Stimulated activated CD8-positive, alpha-beta memory T cell treated with anti-CD3 and anti-CD28 coated beads, Interleukin-4, amount 100 ng/mL, for 48 hours (primary cell): Measurements from ENCODE around the gene SNX15.
A peak's percentile ranks its signal among the peaks of the same experiment; 100 is the strongest.
"Not testable (repeated sequence)": the region's sequence is repeated elsewhere in the genome, so short reads cannot be mapped to it uniquely, and the experiment has no call there.

Experiments
- DNase-seq: peaks from one replicate; pipeline ENCODE4 v3.0.0-alpha.2; 2020

SNX15 gene

GRCh38 chr11:65027213-65028067, at the start of gene SNX15:
Gene SNX15, plus strand, starts transcription at chr11:65027439. Its CDS starts 99 bp downstream, at chr11:65027538.
- peak; percentile 93 for DNase-seq

GRCh38 chr11:64983339-64983738, 43.9 kb upstream of the SNX15 start:
- not testable (repeated sequence) for DNase-seq

- no peak for DNase-seq
Measured at GRCh38 chr11:64987998-64988854, 39.0 kb upstream of the SNX15 start.

- no peak for DNase-seq
Measured at GRCh38 chr11:64989416-64989815, 37.8 kb upstream of the SNX15 start.

- DNase-seq = no peak
Measured at GRCh38 chr11:64990222-64990923, 36.9 kb upstream of the SNX15 start.

DNA sequence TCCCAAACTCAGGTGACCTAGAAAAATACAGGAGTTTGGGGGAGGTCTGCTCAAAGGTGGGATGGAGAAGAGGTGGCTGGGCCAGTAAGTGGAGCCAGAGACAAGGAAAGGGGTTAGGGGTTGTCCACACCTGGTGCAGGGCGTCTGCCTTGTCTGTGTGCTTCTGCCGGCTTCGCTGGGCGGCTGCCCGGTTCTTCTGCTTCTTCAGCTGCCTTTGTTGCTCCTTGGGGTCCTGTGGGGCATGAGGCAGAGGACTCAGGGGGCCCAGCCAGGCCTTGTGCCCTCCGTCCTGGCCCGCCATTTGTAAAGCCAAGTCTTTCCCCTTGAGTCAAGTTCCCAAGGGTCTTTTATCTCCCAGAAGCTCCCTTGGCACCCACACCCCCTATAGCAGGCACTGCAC, 32.9 kb upstream of the SNX15 start:
- no peak for DNase-seq

- DNase-seq = no peak
Measured at GRCh38 chr11:64996327-64996709, 30.9 kb upstream of the SNX15 start.

DNA sequence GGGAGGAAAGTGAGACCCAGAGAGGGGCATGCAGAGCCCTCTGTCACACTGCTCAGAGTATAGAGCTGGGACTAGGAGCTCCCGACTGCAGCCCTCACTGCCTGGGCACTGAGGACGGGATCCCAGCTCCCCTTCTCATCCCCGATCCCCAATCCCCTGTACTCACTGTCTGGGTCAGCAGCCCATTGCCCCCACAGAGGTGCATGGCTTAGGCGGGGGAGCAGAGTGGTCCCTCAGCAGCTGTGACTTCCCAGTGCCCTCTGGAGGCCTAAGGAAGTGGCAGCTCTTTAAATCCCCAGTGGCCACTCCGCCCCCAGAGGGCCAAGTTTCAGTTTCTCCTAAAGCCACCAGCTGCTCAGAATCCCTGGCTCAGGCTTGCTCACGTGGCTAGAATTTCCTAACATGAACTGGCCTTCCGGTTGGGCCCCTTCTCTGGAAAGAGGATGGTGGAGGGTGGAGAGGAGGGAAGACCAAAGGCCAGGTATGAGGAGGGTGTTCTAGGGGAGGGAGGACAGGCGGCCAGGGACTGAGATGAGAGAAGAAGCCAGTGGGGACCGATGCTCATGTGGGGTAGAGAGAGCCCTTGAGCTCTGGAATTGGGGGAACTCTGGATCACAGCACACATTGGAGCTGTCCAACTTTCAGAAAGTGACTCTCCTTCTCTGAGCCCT, 30.4 kb upstream of the SNX15 start, which contains the start of gene BATF2:
TSS of gene BATF2 (minus strand) at position 262 of the 671 bp plus-strand sequence. CDS start at position 205, 57 bp downstream.
- no peak for DNase-seq

DNA sequence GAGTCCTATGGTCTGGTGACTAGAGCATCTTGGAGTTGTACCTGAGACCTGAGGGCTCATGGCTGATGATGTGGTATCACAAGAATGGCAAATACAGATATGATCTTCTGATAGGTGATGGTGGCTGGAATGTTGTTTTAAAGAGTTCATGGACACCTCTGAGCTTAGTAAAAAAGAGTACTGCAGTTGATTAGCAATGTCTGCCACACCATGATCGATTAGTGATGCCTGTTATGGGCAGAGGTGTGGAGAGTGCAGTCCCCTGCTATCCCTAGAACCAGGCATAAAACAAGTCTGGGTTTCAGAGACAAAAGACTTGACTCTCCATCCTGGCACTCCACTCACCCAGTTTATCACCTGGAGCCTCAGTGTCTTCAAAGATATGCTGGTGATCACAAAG, 29.1 kb upstream of the SNX15 start:
- DNase-seq = peak; percentile 54

DNA sequence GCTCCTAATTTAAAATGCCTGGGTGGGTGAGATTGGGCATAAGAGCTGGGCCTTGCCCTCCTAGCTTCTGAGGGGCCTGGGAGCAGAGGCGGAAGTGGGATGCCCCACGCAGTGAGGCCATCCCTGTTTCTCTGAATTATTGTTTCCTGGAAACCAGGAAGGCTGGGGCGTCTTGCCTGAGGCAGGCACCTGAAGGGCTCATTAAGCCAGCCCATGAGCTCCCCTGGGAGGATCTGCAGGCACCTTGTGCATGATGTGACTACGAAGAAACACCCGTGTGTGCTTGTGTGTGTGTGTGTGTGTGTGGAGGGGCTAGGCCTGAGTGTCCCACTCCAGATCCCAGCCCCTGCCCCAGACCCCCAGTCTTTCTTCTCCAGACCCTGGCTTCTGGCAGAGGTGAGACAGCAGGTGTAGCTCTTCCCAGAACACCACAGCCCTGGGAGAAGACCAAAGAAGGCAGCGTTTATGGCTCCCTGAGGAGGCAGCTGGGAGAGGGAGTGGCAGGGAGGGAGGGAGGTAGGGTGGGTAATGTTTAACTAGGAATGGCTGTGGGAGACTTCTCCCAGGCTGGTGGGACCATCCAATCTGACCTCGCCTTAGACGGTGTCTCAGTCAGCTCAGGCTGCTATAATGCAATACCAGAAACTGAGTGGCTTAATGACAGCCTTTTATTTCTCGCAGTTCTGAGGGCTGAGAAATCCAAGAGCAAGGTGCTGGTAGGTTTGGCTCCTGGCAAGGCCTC, 28.4 kb upstream of the SNX15 start:
- DNase-seq = no peak

- DNase-seq = no peak
Measured at GRCh38 chr11:64999478-64999877, 27.8 kb upstream of the SNX15 start.

GRCh38 chr11:65002706-65003105, 24.5 kb upstream of the SNX15 start:
- DNase-seq = no peak

- no peak for DNase-seq
Measured at GRCh38 chr11:65003282-65003681, 24.0 kb upstream of the SNX15 start.

- DNase-seq = not testable (repeated sequence)
Measured at GRCh38 chr11:65003968-65004367, 23.3 kb upstream of the SNX15 start.

DNA sequence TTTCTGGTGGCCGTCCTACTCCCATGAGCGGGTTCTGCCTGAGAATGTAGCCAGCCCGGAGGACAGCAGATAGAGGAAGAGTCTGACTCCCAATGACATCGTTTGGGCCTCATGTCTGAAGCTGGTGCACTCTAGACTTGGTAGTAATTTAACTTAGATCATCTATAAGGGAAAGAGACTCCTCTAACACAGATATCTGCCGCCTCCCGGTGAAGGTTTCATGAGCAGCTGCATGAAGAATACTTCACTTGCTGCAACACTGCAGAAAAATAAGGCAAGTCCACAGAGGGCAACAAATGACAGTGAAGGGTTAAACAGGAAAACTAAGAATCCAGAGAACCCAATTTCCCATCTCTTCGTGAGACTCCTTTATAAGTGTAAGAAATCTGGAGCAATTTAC, 19.2 kb upstream of the SNX15 start:
- no peak for DNase-seq

- no peak for DNase-seq
Measured at GRCh38 chr11:65008873-65009272, 18.4 kb upstream of the SNX15 start.

GRCh38 chr11:65013130-65013887, 13.9 kb upstream of the SNX15 start:
- DNase-seq = peak; percentile 93

DNA sequence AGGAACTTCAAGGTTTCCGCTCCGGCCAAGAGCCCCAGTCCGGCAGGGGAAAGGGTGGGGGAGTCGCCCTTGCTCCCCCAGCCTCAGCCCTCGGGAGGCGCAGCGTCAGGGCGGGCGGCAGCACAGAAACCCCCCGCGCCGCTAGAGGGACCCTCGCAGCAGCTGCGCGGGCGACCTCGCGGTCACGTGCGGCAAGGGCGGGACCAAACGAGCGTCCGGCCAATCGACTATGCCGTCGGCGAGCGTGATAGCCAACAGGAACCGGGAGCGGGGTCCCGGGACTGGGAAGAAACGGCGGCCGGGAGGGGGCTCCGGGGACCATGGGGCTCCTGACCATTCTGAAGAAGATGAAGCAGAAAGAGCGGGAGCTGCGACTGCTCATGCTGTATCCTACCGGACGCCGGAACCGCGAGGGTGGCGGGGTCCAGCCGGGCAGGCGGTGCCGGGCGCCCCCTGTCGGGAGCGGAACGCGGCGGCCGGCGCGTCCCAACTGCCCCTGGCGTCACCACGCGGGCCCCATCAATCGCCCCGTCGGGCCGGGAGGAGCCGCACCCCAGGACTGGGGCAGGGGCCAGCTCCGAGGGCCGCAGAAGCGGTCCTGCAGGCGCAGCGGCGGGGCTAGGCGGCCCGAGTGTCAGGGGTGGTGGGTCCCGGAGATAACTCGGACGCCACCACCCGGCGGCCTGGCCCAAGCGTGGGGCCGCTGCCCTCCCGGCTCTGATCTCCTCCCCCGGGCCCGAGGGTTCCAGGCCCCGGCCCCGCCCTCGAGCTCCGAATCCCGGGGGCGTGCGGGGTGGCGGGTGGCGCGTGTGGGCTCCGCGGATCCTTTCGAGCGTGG, 13.1 kb upstream of the SNX15 start, which contains the start of gene ARL2:
TSS of gene ARL2 (plus strand) at position 273 of the 838 bp plus-strand sequence. CDS start at position 321, 48 bp downstream.
- peak; percentile 92 for DNase-seq

DNA sequence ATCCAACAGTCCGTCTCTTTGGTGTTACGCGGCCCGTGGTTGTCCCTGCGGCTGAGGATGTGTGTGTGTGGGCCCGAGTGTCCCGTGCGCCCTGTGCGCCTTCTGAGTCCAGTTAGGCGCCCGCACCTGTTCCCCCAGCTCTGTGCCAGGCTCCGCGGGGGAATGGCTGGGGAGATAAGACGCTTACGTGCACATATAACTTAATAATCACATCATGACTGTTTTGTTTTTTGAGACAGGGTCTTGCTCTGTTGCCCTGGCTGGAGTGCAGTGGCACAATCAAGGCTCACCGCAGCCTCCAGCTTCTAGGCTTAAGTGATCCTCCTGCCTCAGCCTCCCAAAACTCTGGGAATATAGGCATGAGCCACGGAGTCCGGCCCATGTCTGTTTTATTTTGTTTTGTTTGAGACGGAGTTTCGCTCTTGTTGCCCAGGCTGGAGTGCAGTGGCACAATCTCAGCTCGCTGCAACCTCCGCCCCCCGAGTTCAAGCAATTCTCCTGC, 12.5 kb upstream of the SNX15 start:
- peak; percentile 29 for DNase-seq

DNA sequence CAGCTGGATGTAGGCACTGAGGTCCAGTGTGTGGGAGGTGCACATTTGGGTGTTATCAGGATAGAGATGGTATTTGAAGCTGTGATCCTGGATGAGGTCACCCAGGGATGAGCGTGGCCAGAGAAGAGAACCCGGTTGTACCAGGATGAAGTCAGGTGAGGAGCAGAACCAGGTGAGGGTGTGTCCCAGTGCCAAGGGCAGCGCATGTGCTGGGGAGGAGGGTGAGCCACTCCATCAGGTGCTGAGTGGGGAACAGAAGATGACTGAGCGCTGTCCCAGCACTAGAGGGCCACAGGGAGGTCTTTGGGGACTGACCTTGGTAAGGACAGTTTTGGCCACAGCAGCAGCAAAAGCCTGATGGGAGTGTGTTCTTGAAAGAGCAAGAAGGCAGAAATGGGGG, 10.5 kb upstream of the SNX15 start:
- no peak for DNase-seq
